ENCODE measurements around the gene CFAP90. TPM values are rescaled to one million over a fixed set of nuclear protein-coding genes. Genes with fewer than 3 reads are reported as not detected.

The CFAP90 gene
- total RNA-seq, 1 experiment from 2014 or later: not detected

- peak; percentile 9 for DNase-seq (ENCODE audit: low read depth)
These were observed 17.5 kb upstream of the CFAP90 start for GRCh38 chr5:7868427-7868772.

- DNase-seq (ENCODE audit: low read depth): no peak
These were observed 16.3 kb upstream of the CFAP90 start for GRCh38 chr5:7867260-7867659.

DNA sequence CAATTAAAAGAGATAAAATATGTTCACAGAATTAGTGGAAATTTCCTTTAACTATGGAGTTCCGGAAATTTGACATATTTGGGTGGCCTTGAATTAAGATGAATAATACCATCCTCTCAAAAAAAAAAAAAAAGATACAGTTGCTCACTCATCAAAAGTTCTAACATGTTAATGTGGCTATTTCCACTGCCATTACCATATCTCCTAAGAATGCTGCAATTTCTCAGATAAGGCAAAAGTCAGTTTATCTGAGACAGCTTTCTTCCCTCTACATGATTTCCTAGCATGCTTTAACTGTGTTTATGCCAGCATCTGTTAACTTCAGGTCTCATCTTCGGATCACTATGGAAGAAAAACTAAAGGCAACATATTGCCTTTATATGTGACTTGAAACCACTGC lies 15.3 kb upstream of the CFAP90 start:
- DNase-seq (ENCODE audit: low read depth): no peak

DNA sequence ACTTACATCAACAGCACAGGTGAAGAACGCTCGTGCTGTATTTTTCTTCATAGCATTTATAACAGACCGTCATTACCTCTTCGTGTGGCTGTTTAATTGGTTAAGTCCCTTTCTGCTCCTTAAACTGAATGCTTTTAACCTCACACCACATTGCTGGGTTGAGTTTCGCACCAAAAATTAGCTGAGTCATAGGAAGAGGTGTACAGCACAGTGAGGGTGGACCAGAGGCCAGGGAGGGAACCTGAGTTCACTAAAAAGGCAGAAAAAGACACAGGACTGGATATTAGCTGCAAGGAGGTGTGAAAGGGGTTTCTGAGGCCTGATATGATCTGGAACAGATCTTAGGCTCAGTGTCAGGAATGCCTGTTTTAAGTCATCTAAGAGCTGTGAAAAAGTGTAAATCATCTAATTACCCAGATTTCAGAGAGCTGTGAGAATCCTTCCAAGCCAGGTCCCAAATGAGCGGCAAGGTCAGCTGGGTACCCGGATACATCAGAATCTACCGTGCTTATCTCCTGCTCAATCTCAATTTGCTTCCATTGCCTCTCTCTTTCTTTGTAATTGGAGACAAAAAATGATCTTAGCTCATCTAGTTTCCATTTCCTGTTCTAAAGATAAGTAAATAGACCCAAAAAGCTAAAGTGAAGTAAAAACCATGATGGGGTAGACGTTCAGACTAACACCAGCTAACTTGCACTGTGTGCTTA lies 7.1 kb upstream of the CFAP90 start:
- DNase-seq (ENCODE audit: low read depth): no peak

- DNase-seq (ENCODE audit: low read depth): no peak
These were observed 6.4 kb upstream of the CFAP90 start for GRCh38 chr5:7857361-7857760.

DNA sequence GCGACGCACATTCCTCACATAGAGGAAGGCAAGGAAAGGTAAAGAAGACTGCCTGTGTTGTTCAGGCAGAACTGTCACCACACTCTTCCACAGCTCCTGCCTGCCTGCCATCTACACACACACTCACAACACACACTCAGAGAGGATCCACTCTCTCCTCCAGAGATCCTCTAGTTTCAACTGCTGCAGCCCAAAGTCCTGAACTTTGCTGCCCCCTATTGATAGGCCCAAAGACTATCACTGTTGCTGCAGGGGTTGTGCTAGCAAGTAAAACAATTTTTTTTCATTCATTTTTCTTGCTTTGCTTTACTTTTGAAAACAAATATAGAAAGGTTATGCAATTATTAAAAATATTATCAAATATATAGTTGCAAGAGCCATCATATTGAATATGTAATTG lies 5.9 kb upstream of the CFAP90 start:
- DNase-seq (ENCODE audit: low read depth): peak; percentile 42

GRCh38 chr5:7855611-7856010 lies 4.7 kb upstream of the CFAP90 start:
- no peak for DNase-seq (ENCODE audit: low read depth)

DNA sequence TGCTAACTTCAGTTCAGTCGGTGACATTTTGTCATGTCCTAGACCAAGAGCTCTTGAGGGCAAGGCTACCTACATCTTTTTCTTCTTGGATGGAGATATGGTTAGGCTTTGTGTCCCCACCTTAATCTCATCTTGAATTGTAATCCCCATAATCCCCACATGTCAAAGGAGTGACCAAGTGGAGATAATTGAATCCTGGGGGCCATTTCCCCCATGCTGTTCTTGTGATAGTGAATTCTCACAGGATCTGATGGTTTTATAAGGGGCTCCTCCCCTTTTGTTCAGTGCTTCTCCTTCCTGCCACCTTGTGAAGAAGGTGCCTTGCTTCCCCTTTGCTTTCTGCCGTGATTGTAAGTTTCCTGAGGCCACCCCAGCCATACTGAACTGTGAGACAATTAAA lies 2.1 kb upstream of the CFAP90 start:
- DNase-seq (ENCODE audit: low read depth): no peak

DNA sequence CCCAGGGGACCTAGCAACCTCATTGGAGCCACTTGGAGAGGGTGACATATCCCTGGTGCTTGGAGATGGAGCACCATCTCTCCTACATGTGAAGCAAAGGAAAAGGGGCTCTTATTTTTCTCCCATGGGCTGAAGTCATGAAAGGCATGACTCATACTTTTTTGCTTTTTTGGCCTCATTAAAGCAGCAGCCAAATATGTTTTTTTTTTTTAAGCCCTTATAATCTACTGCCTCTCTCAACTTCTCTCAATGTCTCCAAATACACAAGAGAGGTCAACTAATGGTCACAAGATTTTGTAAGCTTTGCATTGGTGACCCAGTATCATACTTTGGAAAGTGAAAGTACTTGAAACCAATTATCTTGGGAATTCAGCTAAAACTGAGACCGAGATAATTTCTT lies 1.6 kb upstream of the CFAP90 start:
- DNase-seq (ENCODE audit: low read depth): no peak

GRCh38 chr5:7851617-7852289 lies 820 bp upstream of the CFAP90 start:
- no peak for DNase-seq (ENCODE audit: low read depth)

GRCh38 chr5:7851240-7851592 lies 283 bp upstream of the CFAP90 start:
- no peak for DNase-seq (ENCODE audit: low read depth)

- DNase-seq (ENCODE audit: low read depth): peak; percentile 30
These were observed 1.1 kb downstream of the CFAP90 start for GRCh38 chr5:7849681-7850394.

GRCh38 chr5:7848296-7848695 lies 2.6 kb downstream of the CFAP90 start:
- DNase-seq (ENCODE audit: low read depth): no peak

DNA sequence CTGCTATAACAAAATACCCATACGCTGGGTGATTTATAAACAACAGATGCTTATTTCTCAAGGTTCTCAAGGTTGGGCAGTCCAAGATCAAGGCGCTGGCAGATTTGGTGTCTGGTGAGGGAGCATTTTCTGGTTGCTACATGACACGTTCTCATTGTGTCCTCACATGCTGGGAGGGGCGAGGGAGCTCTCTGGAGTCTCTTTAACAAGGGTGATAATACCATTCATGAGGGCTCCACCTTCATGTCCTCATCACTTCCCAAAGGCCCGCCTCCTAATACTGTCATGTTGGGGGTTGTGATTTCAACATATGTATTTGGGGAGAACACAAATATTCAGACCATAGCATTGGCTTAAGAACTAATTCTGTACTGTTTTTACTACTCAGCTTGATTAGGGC lies 4.6 kb downstream of the CFAP90 start:
- DNase-seq (ENCODE audit: low read depth): no peak

GRCh38 chr5:7845557-7845956 lies 5.4 kb downstream of the CFAP90 start:
- DNase-seq (ENCODE audit: low read depth): no peak

GRCh38 chr5:7844901-7845300 lies 6.0 kb downstream of the CFAP90 start:
- no peak for DNase-seq (ENCODE audit: low read depth)

GRCh38 chr5:7842531-7842930 lies 8.4 kb downstream of the CFAP90 start:
- no peak for DNase-seq (ENCODE audit: low read depth)

GRCh38 chr5:7837403-7837802 lies 13.5 kb downstream of the CFAP90 start:
- no peak for DNase-seq (ENCODE audit: low read depth)

GRCh38 chr5:7834982-7835381 lies 16.0 kb downstream of the CFAP90 start:
- no peak for DNase-seq (ENCODE audit: low read depth)

- DNase-seq (ENCODE audit: low read depth): peak; percentile 46
These were observed 22.7 kb downstream of the CFAP90 start for GRCh38 chr5:7828269-7828668.

DNA sequence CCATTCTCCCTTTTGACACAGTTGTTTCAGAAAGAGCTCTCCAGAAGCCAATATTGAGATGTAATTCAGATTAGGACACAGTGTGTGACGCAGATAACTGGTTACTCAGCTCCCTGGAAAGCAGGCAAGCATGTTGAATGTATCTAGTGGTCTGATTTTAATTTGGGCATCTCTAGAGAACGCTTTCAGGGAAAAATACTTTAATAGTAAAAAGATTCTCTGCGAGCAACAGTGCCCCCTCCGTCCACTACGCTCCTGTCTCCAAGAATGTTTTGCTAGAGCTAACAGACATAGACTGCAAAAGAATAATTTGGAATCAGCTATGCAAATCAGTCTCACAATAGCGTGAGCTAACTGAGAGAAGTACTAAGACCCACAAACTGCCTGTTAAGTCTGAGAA lies 23.3 kb downstream of the CFAP90 start:
- DNase-seq (ENCODE audit: low read depth): no peak

DNA sequence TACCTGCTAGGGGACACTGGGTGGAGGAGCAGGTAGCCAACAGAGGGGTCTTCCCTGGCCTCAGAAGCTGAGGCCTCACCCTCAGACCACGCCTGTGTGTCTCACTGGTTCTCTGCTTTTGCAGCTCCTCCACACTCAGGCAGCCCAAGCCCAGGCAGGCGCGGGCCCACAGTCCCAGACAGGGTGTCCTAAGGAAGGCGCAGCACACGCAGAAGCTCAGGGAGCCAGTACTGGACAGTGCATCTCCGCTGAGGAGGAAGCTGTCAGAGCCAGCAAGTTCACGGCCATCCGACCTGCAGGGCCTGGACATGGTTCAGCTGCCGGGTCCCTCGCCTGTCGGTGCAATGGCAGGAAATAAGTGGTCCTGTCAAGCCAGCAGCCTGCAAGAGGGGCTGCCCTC lies 25.3 kb downstream of the CFAP90 start:
- DNase-seq (ENCODE audit: low read depth): no peak

DNA sequence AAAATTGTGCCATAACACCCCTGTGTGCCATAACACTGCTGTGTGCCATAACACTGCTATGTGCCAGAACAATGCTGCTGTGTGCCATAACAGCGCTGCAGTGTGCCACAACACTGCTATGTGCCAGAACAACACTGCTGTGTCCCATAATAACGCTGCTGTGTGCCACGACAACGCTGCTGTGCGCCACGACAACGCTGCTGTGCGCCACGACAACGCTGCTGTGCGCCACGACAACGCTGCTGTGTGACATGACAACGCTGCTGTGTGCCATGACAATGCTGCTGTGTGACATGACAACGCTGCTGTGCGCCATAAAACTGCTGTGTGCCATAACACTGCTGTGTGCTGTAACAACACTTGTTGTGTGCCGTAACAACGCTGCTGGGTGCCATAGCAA lies 25.9 kb downstream of the CFAP90 start:
- DNase-seq (ENCODE audit: low read depth): no peak
